K562 treated with DMSO at 1 percent for 48 hours (cell line): ENCODE results near the gene RTN4RL1. TPM values are rescaled to one million over a fixed set of nuclear protein-coding genes. Genes with fewer than 3 reads are reported as not detected.

ENCODE experiments used
- total RNA-seq: library from RNA; unstranded; fragments of 300-600 nt; gene quantifications from 2 replicates; pipeline ENCODE4 v1.2.3, GENCODE V29; 2022; ENCODE audit warnings: low replicate concordance; ENCODE audit errors: extremely low read depth

The RTN4RL1 gene
- total RNA-seq, result not detected in 2 replicates

GRCh38 chr17:2025220-2025621 lies at the start of gene RTN4RL1:
Gene RTN4RL1 (minus strand): TSS chr17:2025334. CDS start chr17:2024865, 469 bp downstream.

GRCh38 chr17:2054512-2055291 lies 29.6 kb upstream of the RTN4RL1 start, which contains the start of gene HIC1:
Gene HIC1 (plus strand): TSS chr17:2055103. CDS start chr17:2056691, 1,588 bp downstream.

GRCh38 chr17:2041561-2042389 lies 16.6 kb upstream of the RTN4RL1 start, which contains the start of gene OVCA2:
Gene OVCA2 (plus strand): TSS chr17:2042022. CDS start chr17:2042048, 26 bp downstream.

GRCh38 chr17:2029911-2030778 lies 5.0 kb upstream of the RTN4RL1 start, which contains the start of gene DPH1:
Gene DPH1 (plus strand): TSS chr17:2030153. CDS start chr17:2030170, 17 bp downstream.

Other genes starting within 250 kb of the RTN4RL1 start
- gene SMYD4, start 195.4 kb downstream of the RTN4RL1 start, total RNA-seq, result not detected in 2 replicates
- not detected in 2 replicates for gene RPA1, start 195.3 kb downstream of the RTN4RL1 start, total RNA-seq
- gene DPH1, start 4.8 kb upstream of the RTN4RL1 start, total RNA-seq, result not detected in 2 replicates
- not detected in 2 replicates for gene OVCA2, start 16.7 kb upstream of the RTN4RL1 start, total RNA-seq
- not detected in 2 replicates for gene HIC1, start 29.8 kb upstream of the RTN4RL1 start, total RNA-seq